ENCODE measurements around the gene NPPA.

The NPPA gene

GRCh38 chr1:11881749-11882441, 34.3 kb upstream of the NPPA start:
- H3K36me3 ChIP-seq (ENCODE audit: control insufficient read depth, insufficient read depth, low read length): no peaks in the 10 kb centered on the region; the same call in 1 of the 2 replicates
- H3K27ac ChIP-seq (ENCODE audit: low read length): no peak overlapping the region
- no CpG with 5 or more reads among the region's 18 CpGs for WGBS (ENCODE audit: insufficient coverage, insufficient read length)
- H3K27me3 ChIP-seq (ENCODE audit: control insufficient read depth, insufficient read depth, low read length): no peaks in the 10 kb centered on the region
- no peak for DNase-seq (ENCODE audit: low read depth, low spot score)
- no peak overlapping the region for H3K4me3 ChIP-seq (ENCODE audit: low read length)
- H3K4me1 ChIP-seq (ENCODE audit: control insufficient read depth, insufficient read depth, low read length): peaks cover 6% of the 10 kb centered on the region
- no peaks in the 10 kb centered on the region for H3K9me3 ChIP-seq (ENCODE audit: control insufficient read depth, insufficient read depth, low read length)

- Histone ChIP-seq H3K4me3 (ENCODE audit: low read length) (no peak overlapping the region), H3K36me3 (ENCODE audit: control insufficient read depth, insufficient read depth, low read length) (no peaks in the 10 kb centered on the region; the same call in 1 of the 2 replicates), H3K4me1 (ENCODE audit: control insufficient read depth, insufficient read depth, low read length) (peaks cover 6% of the 10 kb centered on the region), H3K27me3 (ENCODE audit: control insufficient read depth, insufficient read depth, low read length) (no peaks in the 10 kb centered on the region), H3K27ac (ENCODE audit: low read length) (no peak overlapping the region), H3K9me3 (ENCODE audit: control insufficient read depth, insufficient read depth, low read length) (no peaks in the 10 kb centered on the region)
- DNase-seq (ENCODE audit: low read depth, low spot score): no peak
- no CpG with 5 or more reads among the region's 10 CpGs for WGBS (ENCODE audit: insufficient coverage, insufficient read length)
Observed at GRCh38 chr1:11880911-11881748, 33.5 kb upstream of the NPPA start.

- Histone ChIP-seq H3K4me1 (ENCODE audit: control insufficient read depth, insufficient read depth, low read length) (peaks cover 6% of the 10 kb centered on the region), H3K4me3 (ENCODE audit: low read length) (no peak overlapping the region), H3K9me3 (ENCODE audit: control insufficient read depth, insufficient read depth, low read length) (no peaks in the 10 kb centered on the region), H3K36me3 (ENCODE audit: control insufficient read depth, insufficient read depth, low read length) (no peaks in the 10 kb centered on the region; the same call in 1 of the 2 replicates), H3K27me3 (ENCODE audit: control insufficient read depth, insufficient read depth, low read length) (no peaks in the 10 kb centered on the region), H3K27ac (ENCODE audit: low read length) (no peak overlapping the region)
- no peak for DNase-seq (ENCODE audit: low read depth, low spot score)
- WGBS (ENCODE audit: insufficient coverage, insufficient read length): no CpG with 5 or more reads among the region's 12 CpGs
Observed at GRCh38 chr1:11880181-11880575, 32.6 kb upstream of the NPPA start.

GRCh38 chr1:11879311-11880180, 32.0 kb upstream of the NPPA start:
- Histone ChIP-seq H3K4me3 (ENCODE audit: low read length) (no peak overlapping the region), H3K9me3 (ENCODE audit: control insufficient read depth, insufficient read depth, low read length) (no peaks in the 10 kb centered on the region), H3K4me1 (ENCODE audit: control insufficient read depth, insufficient read depth, low read length) (peaks cover 6% of the 10 kb centered on the region), H3K27me3 (ENCODE audit: control insufficient read depth, insufficient read depth, low read length) (no peaks in the 10 kb centered on the region), H3K36me3 (ENCODE audit: control insufficient read depth, insufficient read depth, low read length) (no peaks in the 10 kb centered on the region; the same call in 1 of the 2 replicates), H3K27ac (ENCODE audit: low read length) (no peak overlapping the region)
- WGBS (ENCODE audit: insufficient coverage, insufficient read length): no CpG with 5 or more reads among the region's 28 CpGs
- DNase-seq (ENCODE audit: low read depth, low spot score): no peak

GRCh38 chr1:11878891-11879190, 31.3 kb upstream of the NPPA start:
- no peaks in the 10 kb centered on the region for H3K9me3 ChIP-seq (ENCODE audit: control insufficient read depth, insufficient read depth, low read length)
- H3K27ac ChIP-seq (ENCODE audit: low read length): no peak overlapping the region
- no peaks in the 10 kb centered on the region; the same call in 1 of the 2 replicates for H3K36me3 ChIP-seq (ENCODE audit: control insufficient read depth, insufficient read depth, low read length)
- H3K4me3 ChIP-seq (ENCODE audit: low read length): no peak overlapping the region
- H3K4me1 ChIP-seq (ENCODE audit: control insufficient read depth, insufficient read depth, low read length): peaks cover 6% of the 10 kb centered on the region
- DNase-seq (ENCODE audit: low read depth, low spot score): no peak
- WGBS (ENCODE audit: insufficient coverage, insufficient read length): no CpG with 5 or more reads among the region's 6 CpGs
- H3K27me3 ChIP-seq (ENCODE audit: control insufficient read depth, insufficient read depth, low read length): no peaks in the 10 kb centered on the region

- no CpG with 5 or more reads among the region's 31 CpGs for WGBS (ENCODE audit: insufficient coverage, insufficient read length)
- Histone ChIP-seq H3K27ac (ENCODE audit: low read length) (no peak overlapping the region), H3K4me1 (ENCODE audit: control insufficient read depth, insufficient read depth, low read length) (peaks cover 4% of the 10 kb centered on the region), H3K4me3 (ENCODE audit: low read length) (no peak overlapping the region), H3K36me3 (ENCODE audit: control insufficient read depth, insufficient read depth, low read length) (no peaks in the 10 kb centered on the region; the same call in 1 of the 2 replicates), H3K9me3 (ENCODE audit: control insufficient read depth, insufficient read depth, low read length) (no peaks in the 10 kb centered on the region), H3K27me3 (ENCODE audit: control insufficient read depth, insufficient read depth, low read length) (no peaks in the 10 kb centered on the region)
- DNase-seq (ENCODE audit: low read depth, low spot score): no peak
Observed at GRCh38 chr1:11878081-11878890, 30.7 kb upstream of the NPPA start.

- Histone ChIP-seq H3K9me3 (ENCODE audit: control insufficient read depth, insufficient read depth, low read length) (no peaks in the 10 kb centered on the region), H3K27ac (ENCODE audit: low read length) (no peak overlapping the region), H3K4me1 (ENCODE audit: control insufficient read depth, insufficient read depth, low read length) (no peaks in the 10 kb centered on the region), H3K27me3 (ENCODE audit: control insufficient read depth, insufficient read depth, low read length) (no peaks in the 10 kb centered on the region), H3K36me3 (ENCODE audit: control insufficient read depth, insufficient read depth, low read length) (no peaks in the 10 kb centered on the region; the same call in 1 of the 2 replicates), H3K4me3 (ENCODE audit: low read length) (no peak overlapping the region)
- no peak for DNase-seq (ENCODE audit: low read depth, low spot score)
- WGBS (ENCODE audit: insufficient coverage, insufficient read length): no CpG with 5 or more reads among the region's 6 CpGs
Observed at GRCh38 chr1:11877074-11877473, 29.5 kb upstream of the NPPA start.

GRCh38 chr1:11875094-11875493, 27.5 kb upstream of the NPPA start:
- no CpG with 5 or more reads among the region's 10 CpGs for WGBS (ENCODE audit: insufficient coverage, insufficient read length)
- no peak overlapping the region for H3K27ac ChIP-seq (ENCODE audit: low read length)
- H3K4me3 ChIP-seq (ENCODE audit: low read length): no peak overlapping the region
- H3K27me3 ChIP-seq (ENCODE audit: control insufficient read depth, insufficient read depth, low read length): no peaks in the 10 kb centered on the region
- no peaks in the 10 kb centered on the region; the same call in 1 of the 2 replicates for H3K36me3 ChIP-seq (ENCODE audit: control insufficient read depth, insufficient read depth, low read length)
- no peaks in the 10 kb centered on the region for H3K4me1 ChIP-seq (ENCODE audit: control insufficient read depth, insufficient read depth, low read length)
- no peaks in the 10 kb centered on the region for H3K9me3 ChIP-seq (ENCODE audit: control insufficient read depth, insufficient read depth, low read length)
- no peak for DNase-seq (ENCODE audit: low read depth, low spot score)

- Histone ChIP-seq H3K36me3 (ENCODE audit: control insufficient read depth, insufficient read depth, low read length) (no peaks in the 10 kb centered on the region; the same call in 1 of the 2 replicates), H3K4me3 (ENCODE audit: low read length) (no peak overlapping the region), H3K9me3 (ENCODE audit: control insufficient read depth, insufficient read depth, low read length) (no peaks in the 10 kb centered on the region), H3K27me3 (ENCODE audit: control insufficient read depth, insufficient read depth, low read length) (no peaks in the 10 kb centered on the region), H3K27ac (ENCODE audit: low read length) (no peak overlapping the region), H3K4me1 (ENCODE audit: control insufficient read depth, insufficient read depth, low read length) (no peaks in the 10 kb centered on the region)
- no peak for DNase-seq (ENCODE audit: low read depth, low spot score)
- WGBS (ENCODE audit: insufficient coverage, insufficient read length): no CpG with 5 or more reads among the region's 6 CpGs
Observed at GRCh38 chr1:11874624-11875023, 27.0 kb upstream of the NPPA start.

GRCh38 chr1:11874258-11874562, 26.6 kb upstream of the NPPA start:
- Histone ChIP-seq H3K4me1 (ENCODE audit: control insufficient read depth, insufficient read depth, low read length) (no peaks in the 10 kb centered on the region), H3K4me3 (ENCODE audit: low read length) (no peak overlapping the region), H3K9me3 (ENCODE audit: control insufficient read depth, insufficient read depth, low read length) (no peaks in the 10 kb centered on the region), H3K36me3 (ENCODE audit: control insufficient read depth, insufficient read depth, low read length) (no peaks in the 10 kb centered on the region; the same call in 1 of the 2 replicates), H3K27me3 (ENCODE audit: control insufficient read depth, insufficient read depth, low read length) (no peaks in the 10 kb centered on the region), H3K27ac (ENCODE audit: low read length) (no peak overlapping the region)
- WGBS (ENCODE audit: insufficient coverage, insufficient read length): no CpG with 5 or more reads among the region's 10 CpGs
- no peak for DNase-seq (ENCODE audit: low read depth, low spot score)
